PC-9 (cell line): ENCODE data around the gene PSMC2. TPM values are rescaled to one million over a fixed set of nuclear protein-coding genes. Genes with fewer than 3 reads are reported as not detected.
A peak's percentile ranks its signal among the peaks of the same experiment; 100 is the strongest.

Experiments used
- BruUV-seq: library from RNA; stranded (reverse); fragments of 400-500 nt; replicated peaks from 2 replicates; lab custom pipeline; 2021; lab: Mats Ljungman, UMichigan
- CTCF ChIA-PET: fragments of 300-600 bp; sonication (Branson Sonifier 250); formaldehyde crosslinking; loops from one replicate; lab custom pipeline; 2022; ENCODE audit warnings: antibody characterized with exemption; lab: Charles Lee
- POLR2A ChIA-PET: fragments of 300-600 bp; sonication (Branson Sonifier 250); formaldehyde crosslinking; loops from one replicate; lab custom pipeline; 2022; ENCODE audit warnings: antibody characterized with exemption; ENCODE audit not compliant: unreplicated experiment; lab: Charles Lee
- DNase-seq, 2 experiments: peaks; one replicate each; pipeline versions ENCODE4 v3.0.0 to v3.0.0-alpha.2; 2015 to 2022; ENCODE audit warnings: mixed read lengths in 1 of 2
- H2AFZ ChIP-seq: fragments of 200-600 bp; sonication (generic); 2 replicates; pipeline ENCODE4 v1.8.1; 2017; ENCODE audit warnings: antibody characterized with exemption
- H3F3A ChIP-seq: fragments of 200-600 bp; sonication (generic); 2 replicates; pipeline ENCODE4 v1.8.1; 2017; ENCODE audit warnings: antibody characterized with exemption, mild to moderate bottlenecking, low read depth; ENCODE audit not compliant: insufficient read depth
- H3K27ac ChIP-seq: fragments of 200-600 bp; sonication (generic); 2 replicates; pipeline ENCODE4 v1.6.1; 2016; ENCODE audit warnings: mixed run types
- H3K27me3 ChIP-seq: fragments of 200-600 bp; sonication (generic); 2 replicates; pipeline ENCODE4 v1.6.1; 2016; ENCODE audit warnings: low read depth, mixed run types; ENCODE audit not compliant: insufficient read depth
- H3K36me3 ChIP-seq: fragments of 200-600 bp; sonication (generic); 2 replicates; pipeline ENCODE4 v1.6.1; 2016; ENCODE audit warnings: low read depth, mixed run types
- H3K4me1 ChIP-seq: fragments of 200-600 bp; sonication (generic); replicated peaks from 2 replicates; pipeline ENCODE4 v1.6.1; 2016; ENCODE audit warnings: mixed run types; ENCODE audit not compliant: insufficient read depth
- H3K4me2 ChIP-seq: fragments of 200-600 bp; sonication (generic); 2 replicates; pipeline ENCODE4 v1.6.1; 2017; ENCODE audit warnings: mixed run types
- H3K4me3 ChIP-seq: fragments of 200-600 bp; sonication (generic); 2 replicates; pipeline ENCODE4 v1.6.1; 2016; ENCODE audit warnings: mixed run types
- H3K79me2 ChIP-seq: fragments of 200-600 bp; sonication (generic); 2 replicates; pipeline ENCODE4 v1.6.1; 2017; ENCODE audit warnings: low read depth, mixed run types
- H3K9me2 ChIP-seq: fragments of 200-600 bp; sonication (generic); 2 replicates; pipeline ENCODE4 v1.8.1; 2017; ENCODE audit warnings: mild to moderate bottlenecking; ENCODE audit not compliant: insufficient read depth
- H3K9me3 ChIP-seq: fragments of 200-600 bp; sonication (generic); 2 replicates; pipeline ENCODE4 v1.8.1; 2016; ENCODE audit warnings: low read depth; ENCODE audit not compliant: insufficient read depth
- H4K20me1 ChIP-seq: fragments of 200-600 bp; sonication (generic); 2 replicates; pipeline ENCODE4 v1.8.1; 2017; ENCODE audit not compliant: insufficient read depth
- CTCF ChIP-seq: fragments of 200-600 bp; sonication (generic); conservative IDR thresholded peaks from 2 replicates; pipeline ENCODE4 v1.6.1; 2017; ENCODE audit warnings: mixed run types, antibody characterized with exemption, mild to moderate bottlenecking, moderate library complexity
- EZH2 ChIP-seq: fragments of 200-600 bp; sonication (generic); IDR thresholded peaks from 2 replicates; pipeline ENCODE4 v1.8.0; 2017; ENCODE audit warnings: antibody characterized with exemption, low read depth
- intact Hi-C: fragments of 100-400 bp; cut with micrococcal nuclease; formaldehyde crosslinking; loops from one replicate; pipeline ENCODE4 v1.10.0; 2022; ENCODE audit not compliant: unreplicated experiment
- total RNA-seq: library from RNA; stranded (reverse); gene quantifications from 2 replicates; pipeline ENCODE4 v1.2.3, GENCODE V29; 2021

The PSMC2 gene
- total RNA-seq, 1 experiment from 2014 or later, result 196 TPM

- no peak for DNase-seq
- peaks cover 40% of the 10 kb centered on the region for H4K20me1 ChIP-seq
- H3K9me3 ChIP-seq, result no peaks in the 10 kb centered on the region
- H3K4me2 ChIP-seq, result no peak overlapping the region
- H3K9me2 ChIP-seq, result no peaks in the 10 kb centered on the region
- no peak overlapping the region for H2AFZ ChIP-seq
- intact Hi-C loops, result no loop called here
- CTCF ChIA-PET, result no interaction called here
- H3K4me3 ChIP-seq, result no peak overlapping the region
- H3K4me1 ChIP-seq, result no peaks in the 10 kb centered on the region
- POLR2A ChIA-PET, result no interaction called here
- TF ChIP-seq EZH2, result no peak
- H3K27ac ChIP-seq, result no peak overlapping the region
- peaks cover 62% of the 10 kb centered on the region for H3K79me2 ChIP-seq
- no peaks in the 10 kb centered on the region for H3K27me3 ChIP-seq
- BruUV-seq, result no TSS peak
- H3F3A ChIP-seq, result peaks cover 1% of the 10 kb centered on the region
- peaks cover 70% of the 10 kb centered on the region for H3K36me3 ChIP-seq
These were observed 10.7 kb upstream of the PSMC2 start for GRCh38 chr7:103336761-103337160.

- Histone ChIP-seq H3K4me2 (no peak overlapping the region), H3K4me1 (peaks cover 10% of the 10 kb centered on the region), H3K9me3 (no peaks in the 10 kb centered on the region), H4K20me1 (peaks cover 29% of the 10 kb centered on the region), H3K9me2 (no peaks in the 10 kb centered on the region), H3K27ac (no peak overlapping the region), H2AFZ (no peak overlapping the region), H3F3A (no peaks in the 10 kb centered on the region; the same call in 1 of the 2 replicates), H3K4me3 (no peak overlapping the region), H3K79me2 (peaks cover 69% of the 10 kb centered on the region), H3K27me3 (no peaks in the 10 kb centered on the region), H3K36me3 (peaks cover 62% of the 10 kb centered on the region)
- no TSS peak for BruUV-seq
- DNase-seq, result no peak
- ChIA-PET POLR2A (no interaction called here), CTCF (no interaction called here)
- intact Hi-C loops, result no loop called here
- TF ChIP-seq CTCF, result no peak
- no peak for TF ChIP-seq EZH2
These were observed 8.6 kb upstream of the PSMC2 start for GRCh38 chr7:103338864-103339263.

- Histone ChIP-seq H3K9me3 (no peaks in the 10 kb centered on the region), H3K9me2 (no peaks in the 10 kb centered on the region), H3K4me3 (no peak overlapping the region), H3K36me3 (peaks cover 43% of the 10 kb centered on the region), H3K4me2 (no peak overlapping the region), H2AFZ (no peak overlapping the region), H3F3A (no peaks in the 10 kb centered on the region; the same call in 1 of the 2 replicates), H3K79me2 (peaks cover 77% of the 10 kb centered on the region), H3K27me3 (no peaks in the 10 kb centered on the region), H4K20me1 (peaks cover 13% of the 10 kb centered on the region), H3K27ac (no peak overlapping the region), H3K4me1 (peaks cover 17% of the 10 kb centered on the region)
- BruUV-seq, result no TSS peak
- CTCF ChIA-PET, result no interaction called here
- TF ChIP-seq CTCF (no peak), EZH2 (no peak)
- intact Hi-C loops, result no loop called here
- POLR2A ChIA-PET, result no interaction called here
- no peak for DNase-seq
These were observed 6.0 kb upstream of the PSMC2 start for GRCh38 chr7:103341466-103341865.

GRCh38 chr7:103343332-103343731 lies 4.1 kb upstream of the PSMC2 start:
- no peak for DNase-seq
- Histone ChIP-seq H3K4me1 (peaks cover 25% of the 10 kb centered on the region), H3K27ac (peak overlapping the region; percentile 76), H3K9me3 (no peaks in the 10 kb centered on the region), H3K4me3 (peak overlapping the region; percentile 95), H3K79me2 (peaks cover 77% of the 10 kb centered on the region), H2AFZ (peak overlapping the region; percentile 97; the same call in 1 of the 2 replicates), H3K4me2 (peak overlapping the region; percentile 98), H3K36me3 (peaks cover 28% of the 10 kb centered on the region), H3K27me3 (no peaks in the 10 kb centered on the region), H3K9me2 (no peaks in the 10 kb centered on the region), H3F3A (peaks cover 4% of the 10 kb centered on the region), H4K20me1 (peaks cover 11% of the 10 kb centered on the region)
- no TSS peak for BruUV-seq
- TF ChIP-seq EZH2, result no peak
- TF ChIP-seq CTCF, result no peak
- CTCF ChIA-PET, result interaction anchor here (0.6 kb wide), 1 partner anchor 9 kb away, joined by 9 read pairs; no protein-coding TSS in a partner anchor
- intact Hi-C loops, result no loop called here
- POLR2A ChIA-PET, result interaction anchor here (0.7 kb wide), 1 partner anchor 287 kb away, joined by 7 read pairs; no protein-coding TSS in a partner anchor
